ENCODE results near the gene ANKRD53. TPM values are rescaled to one million over a fixed set of nuclear protein-coding genes. Genes with fewer than 3 reads are reported as not detected.

ANKRD53 gene
- polyA plus RNA-seq, 1 of the 3 experiments (the other 2 are of a cell fraction) = 0.58 TPM

DNA sequence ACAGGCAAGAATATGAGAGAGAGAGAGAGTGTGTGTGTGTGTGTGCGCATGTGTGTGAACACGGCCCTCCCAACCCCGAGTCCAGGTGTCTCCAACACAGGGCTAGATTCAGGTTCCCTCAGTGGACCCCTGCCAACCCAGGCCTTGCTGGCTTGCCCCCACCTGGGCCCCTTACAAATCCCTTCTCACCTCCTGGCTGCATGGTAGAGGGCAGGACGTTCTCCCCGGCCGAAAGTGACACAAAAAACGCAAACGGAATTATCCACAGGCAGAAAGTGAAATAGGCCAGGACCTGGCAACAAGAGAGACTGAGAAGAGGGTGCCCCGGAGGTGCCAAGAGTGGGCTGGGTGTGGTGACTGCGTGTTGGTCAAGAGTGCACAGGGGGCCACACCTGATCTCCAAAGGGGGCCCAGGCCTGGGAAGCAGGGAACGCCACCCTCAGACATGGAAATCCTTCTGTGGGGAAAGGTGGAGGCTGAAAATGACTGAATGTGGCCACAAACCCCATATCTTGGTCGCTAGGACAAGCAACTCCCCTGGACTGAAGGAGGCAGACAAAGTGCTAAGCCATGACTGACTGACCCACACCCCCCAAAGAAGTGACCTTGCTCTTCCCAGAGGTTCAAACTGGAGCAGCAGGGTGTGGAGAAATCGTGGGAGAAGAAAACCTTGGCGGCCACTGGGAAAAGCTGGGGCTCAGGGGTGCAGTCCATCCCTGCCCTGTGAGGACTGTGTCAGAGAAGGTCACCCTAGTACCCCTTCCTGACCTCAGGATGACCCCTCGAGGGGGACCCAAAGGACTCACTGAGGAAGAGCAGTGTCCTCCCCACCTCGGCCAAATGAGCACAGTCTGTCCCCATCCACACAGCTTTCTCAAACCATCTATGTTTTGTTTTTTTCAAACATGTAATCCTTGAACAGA lies 10.6 kb downstream of the ANKRD53 start:
- Histone ChIP-seq H3K9ac (no peak overlapping the region), H3K9me2 (no peaks in the 10 kb centered on the region), H3K4me2 (no peak overlapping the region), H3K4me1 (ENCODE audit: control insufficient read depth in 1 of 2, insufficient read depth in 2 of 2, low read depth in 1 of 2, low read length in 1 of 2) (peaks cover 9 to 13% of the 10 kb centered on the region in 2 experiments; a peak in 1 of 4 replicates), H2AFZ (ENCODE audit: low read depth) (no peak overlapping the region), H4K20me1 (ENCODE audit: insufficient read depth) (peaks cover 6% of the 10 kb centered on the region; the same call in 1 of the 2 replicates), H3F3A (replicated peaks; ENCODE audit: insufficient read depth) (no peaks in the 10 kb centered on the region), H3K4me3 (ENCODE audit: low read depth in 2 of 2, low read length in 1 of 2) (no peak overlapping the region), H3K9me3 (no peaks in the 10 kb centered on the region), H3K27me3 (ENCODE audit: insufficient read depth) (no peaks in the 10 kb centered on the region), H3K79me2 (ENCODE audit: insufficient read depth) (peaks cover 27% of the 10 kb centered on the region), H3K36me3 (replicated peaks in 1 of 2; ENCODE audit: control insufficient read depth in 1 of 2, insufficient read depth in 2 of 2, low read length in 1 of 2) (peaks cover 5 to 63% of the 10 kb centered on the region in 2 experiments), H3K27ac (ENCODE audit: low read depth in 2 of 2, low read length in 1 of 2) (no peak overlapping the region)
- no peak for DNase-seq
- CTCF ChIA-PET = interaction anchor here (0.9 to 1.3 kb wide), 3 partner anchors 11 to 41 kb away, joined by 3 to 4 read pairs (median 3); partner anchors contain the start of gene ANKRD53
- POLR2A ChIA-PET = no interaction called here
- WGBS (ENCODE audit: low lambda C conversion rate) = 88% methylated on average over 13 of the region's 16 CpGs
- TF ChIP-seq MAX (IDR thresholded peaks at IDR 0.05; ENCODE audit: low read depth) (no peak), TCF12 (IDR thresholded peaks at IDR 0.05) (no peak)

DNA sequence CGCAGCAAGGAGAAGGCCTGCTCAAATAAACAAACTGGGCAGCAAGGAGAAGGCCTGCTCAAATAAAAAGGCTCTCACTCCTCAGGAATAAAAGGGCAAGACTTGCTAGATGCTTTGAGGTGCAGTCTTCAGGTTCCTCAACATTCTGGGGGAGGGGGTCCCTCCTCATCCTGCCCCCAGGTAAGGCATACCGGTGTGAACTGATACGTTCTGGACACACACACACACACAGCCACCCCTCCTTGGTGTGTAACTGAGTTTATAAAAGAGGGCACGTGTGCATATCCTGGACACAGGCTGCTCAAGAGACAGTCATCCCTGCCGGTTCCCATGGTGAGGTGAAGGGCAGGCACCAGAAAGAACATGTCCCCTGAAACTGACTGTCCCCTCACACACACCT lies 11.8 kb downstream of the ANKRD53 start:
- H3K9ac ChIP-seq = no peak overlapping the region
- peaks cover 8% of the 10 kb centered on the region; the same call in 1 of the 2 replicates for H4K20me1 ChIP-seq (ENCODE audit: insufficient read depth)
- CTCF ChIA-PET = interaction anchor here (1.0 to 1.3 kb wide), 3 partner anchors 12 to 42 kb away, joined by 3 to 4 read pairs (median 3); no protein-coding TSS in a partner anchor
- DNase-seq = no peak
- H3K27me3 ChIP-seq (ENCODE audit: insufficient read depth) = no peaks in the 10 kb centered on the region
- H3F3A ChIP-seq (replicated peaks; ENCODE audit: insufficient read depth) = no peaks in the 10 kb centered on the region
- no peaks in the 10 kb centered on the region for H3K9me2 ChIP-seq
- no peak overlapping the region for H3K27ac ChIP-seq (ENCODE audit: low read depth in 2 of 2, low read length in 1 of 2)
- 77% methylated on average over 4 of the region's 5 CpGs for WGBS (ENCODE audit: low lambda C conversion rate)
- H3K4me2 ChIP-seq = no peak overlapping the region
- H3K9me3 ChIP-seq = no peaks in the 10 kb centered on the region
- H2AFZ ChIP-seq (ENCODE audit: low read depth) = no peak overlapping the region
- peaks cover 31% of the 10 kb centered on the region for H3K79me2 ChIP-seq (ENCODE audit: insufficient read depth)
- no peak overlapping the region for H3K4me3 ChIP-seq (ENCODE audit: low read depth in 2 of 2, low read length in 1 of 2)
- POLR2A ChIA-PET = no interaction called here
- peaks cover 5 to 60% of the 10 kb centered on the region in 2 experiments for H3K36me3 ChIP-seq (replicated peaks in 1 of 2; ENCODE audit: control insufficient read depth in 1 of 2, insufficient read depth in 2 of 2, low read length in 1 of 2)
- peaks cover 9 to 14% of the 10 kb centered on the region in 2 experiments; a peak in 1 of 4 replicates for H3K4me1 ChIP-seq (ENCODE audit: control insufficient read depth in 1 of 2, insufficient read depth in 2 of 2, low read depth in 1 of 2, low read length in 1 of 2)
- TF ChIP-seq MXI1 (IDR thresholded peaks at IDR 0.05; ENCODE audit: low read depth, low read length) = no peak
- no peak for TF ChIP-seq TCF12 (IDR thresholded peaks at IDR 0.05)
- TF ChIP-seq RAD21 (IDR thresholded peaks at IDR 0.05; ENCODE audit: low read length) = no peak
- TF ChIP-seq ZBTB33 (IDR thresholded peaks at IDR 0.05; ENCODE audit: borderline replicate concordance, low read depth) = no peak
- no peak for TF ChIP-seq JUND (IDR thresholded peaks at IDR 0.05)
- no peak for TF ChIP-seq EP300 (IDR thresholded peaks at IDR 0.05; ENCODE audit: borderline replicate concordance in 1 of 2, low read depth in 1 of 2, low read length in 1 of 2)
- TF ChIP-seq EZH2phosphoT487 (IDR thresholded peaks at IDR 0.05; ENCODE audit: borderline replicate concordance, low read depth) = no peak
- TF ChIP-seq RFX5 (IDR thresholded peaks at IDR 0.05; ENCODE audit: low read length) = no peak
- TF ChIP-seq RCOR1 (IDR thresholded peaks at IDR 0.05; ENCODE audit: low read length) = no peak
- no peak for TF ChIP-seq USF1 (IDR thresholded peaks at IDR 0.05; ENCODE audit: borderline replicate concordance, low read depth)
- TF ChIP-seq CHD2 (IDR thresholded peaks at IDR 0.05; ENCODE audit: low read length, partially characterized antibody) = no peak
- no peak for TF ChIP-seq POLR2AphosphoS5 (IDR thresholded peaks at IDR 0.05; ENCODE audit: low read depth, low read length)
- no peak for TF ChIP-seq YY1 (IDR thresholded peaks at IDR 0.05; ENCODE audit: low read depth)
- TF ChIP-seq CTCF (IDR thresholded peaks at IDR 0.05) = no peak
- no peak for TF ChIP-seq TEAD4 (IDR thresholded peaks at IDR 0.05; ENCODE audit: borderline replicate concordance, insufficient read depth)
- no peak for TF ChIP-seq TAF1 (IDR thresholded peaks at IDR 0.05; ENCODE audit: borderline replicate concordance, low read depth, low read length)
- TF ChIP-seq FOXM1 (IDR thresholded peaks at IDR 0.05; ENCODE audit: low read depth) = no peak
- TF ChIP-seq, protein P1, sequence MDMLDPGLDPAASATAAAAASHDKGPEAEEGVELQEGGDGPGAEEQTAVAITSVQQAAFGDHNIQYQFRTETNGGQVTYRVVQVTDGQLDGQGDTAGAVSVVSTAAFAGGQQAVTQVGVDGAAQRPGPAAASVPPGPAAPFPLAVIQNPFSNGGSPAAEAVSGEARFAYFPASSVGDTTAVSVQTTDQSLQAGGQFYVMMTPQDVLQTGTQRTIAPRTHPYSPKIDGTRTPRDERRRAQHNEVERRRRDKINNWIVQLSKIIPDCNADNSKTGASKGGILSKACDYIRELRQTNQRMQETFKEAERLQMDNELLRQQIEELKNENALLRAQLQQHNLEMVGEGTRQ (IDR thresholded peaks at IDR 0.05; ENCODE audit: borderline replicate concordance, low read depth, low read length) = no peak
